K562 (cell line): Measurements from ENCODE around the gene ENOSF1. TPM values are rescaled to one million over a fixed set of nuclear protein-coding genes. Genes with fewer than 3 reads are reported as not detected.

Experiments
- CBFA2T3 ChIP-seq: fragments of 450-650 bp; IDR thresholded peaks from 2 replicates; pipeline ENCODE4 v1.6.1; 2017
- CGGBP1 ChIP-seq: fragments of 250-450 bp; sonication (Bioruptor Pico); IDR thresholded peaks from 2 replicates; pipeline ENCODE4 v1.9.0; 2021; ENCODE audit warnings: mild to moderate bottlenecking
- E2F4 ChIP-seq: sonication (generic); formaldehyde crosslinking; IDR thresholded peaks from 2 replicates; pipeline ENCODE4 v1.8.0; 2022; ENCODE audit warnings: mild to moderate bottlenecking, low read depth, missing genetic modification reagents
- EP300 ChIP-seq: IDR thresholded peaks from 2 replicates; pipeline ENCODE4 v1.6.1; 2012; ENCODE audit warnings: low read length, improper control_type of control experiment
- FOXJ2 ChIP-seq: fragments of 200-800 bp; sonication (Bioruptor generic); IDR thresholded peaks from 2 replicates; pipeline ENCODE4 v1.6.1; 2016; ENCODE audit warnings: missing genetic modification characterization, missing compliant biosample characterization
- HDAC3 ChIP-seq: fragments of 450-650 bp; IDR thresholded peaks from 2 replicates; pipeline ENCODE4 v1.6.1; 2018; ENCODE audit warnings: borderline replicate concordance, mild to moderate bottlenecking, moderate library complexity; ENCODE audit not compliant: partially characterized antibody
- HES1 ChIP-seq: fragments of 450-650 bp; IDR thresholded peaks from 2 replicates; pipeline ENCODE4 v1.6.1; 2016; ENCODE audit warnings: low read depth, mild to moderate bottlenecking, moderate library complexity
- NCOA4 ChIP-seq: fragments of 450-650 bp; IDR thresholded peaks from 2 replicates; pipeline ENCODE4 v1.6.1; 2018; ENCODE audit warnings: mild to moderate bottlenecking; ENCODE audit not compliant: partially characterized antibody
- NFIC ChIP-seq: fragments of 450-650 bp; IDR thresholded peaks from 2 replicates; pipeline ENCODE4 v1.6.1; 2017; ENCODE audit warnings: mild to moderate bottlenecking, inconsistent platforms
- NFIX ChIP-seq: fragments of 250-450 bp; sonication (Bioruptor Pico); IDR thresholded peaks from 2 replicates; pipeline ENCODE4 v1.4.0; 2020; ENCODE audit warnings: low read depth, mild to moderate bottlenecking, moderate library complexity
- POLR2AphosphoS5 ChIP-seq: IDR thresholded peaks from 2 replicates; pipeline ENCODE4 v1.6.1; 2011; ENCODE audit warnings: mild to moderate bottlenecking, low read depth, low read length, moderate library complexity; ENCODE audit not compliant: control insufficient read depth, insufficient read depth
- PURB ChIP-seq: sonication (generic); formaldehyde crosslinking; IDR thresholded peaks from 2 replicates; pipeline ENCODE4 v1.9.0; 2021; ENCODE audit warnings: low read depth, mild to moderate bottlenecking, missing genetic modification reagents
- RCOR1 ChIP-seq, 2 experiments: IDR thresholded peaks; 2 replicates each; pipeline ENCODE4 v1.6.1; 2012; ENCODE audit warnings: low read depth in 2 of 2, low read length in 2 of 2, borderline replicate concordance in 1 of 2, improper control_type of control experiment in 1 of 2
- STAT5A ChIP-seq: IDR thresholded peaks from 2 replicates; pipeline ENCODE4 v1.6.1; 2012; ENCODE audit warnings: low read length, inconsistent platforms, borderline replicate concordance
- TBP ChIP-seq: optimal IDR thresholded peaks from 2 replicates; pipeline ENCODE3; 2011; ENCODE audit warnings: low read depth, low read length, improper control_type of control experiment
- TRIM24 ChIP-seq, 2 experiments: fragments of 450-650 bp; IDR thresholded peaks; 2 replicates each; pipeline ENCODE4 v1.6.1; 2016
- TRIM28 ChIP-seq: fragments of 450-650 bp; IDR thresholded peaks from 2 replicates; pipeline ENCODE4 v1.6.1; 2017
- XRCC5 ChIP-seq: fragments of 200-400 bp; formaldehyde crosslinking; IDR thresholded peaks from 2 replicates; pipeline ENCODE4 v1.6.1; 2017; ENCODE audit warnings: low read depth, mild to moderate bottlenecking, low read length
- ZC3H8 ChIP-seq: fragments of 450-650 bp; IDR thresholded peaks from 2 replicates; pipeline ENCODE4 v1.6.1; 2017
- ZNF41 ChIP-seq: fragments of 250-450 bp; sonication (Bioruptor Pico); conservative IDR thresholded peaks from 2 replicates; pipeline ENCODE4 v1.4.0; 2020; ENCODE audit warnings: mild to moderate bottlenecking
- ZNF551 ChIP-seq: fragments of 250-450 bp; sonication (Bioruptor Pico); IDR thresholded peaks from 2 replicates; pipeline ENCODE4 v1.5.0; 2021; ENCODE audit warnings: mild to moderate bottlenecking, moderate library complexity
- polyA plus RNA-seq, 8 experiments: library from polyadenylated mRNA; depleted of rRNA in 4 of 8; stranded (reverse) in 5 of 8; unstranded in 3 of 8; fragments of >200 nt; fragmentation: Nextera tagmentation in 2 of 8; fragmentation: Illumina TruSeq in 1 of 8; extraction: Ambion mirVana in 2 of 8; extraction: Trizol in 1 of 8; gene quantifications; 2 replicates each; pipeline versions ENCODE4 v1.2.1 to v1.2.3, GENCODE V29; 2011 to 2014; ENCODE audit warnings: inconsistent platforms in 1 of 8, missing spikeins in 1 of 8
- total RNA-seq, 7 experiments: library from RNA; depleted of rRNA in 6 of 7; stranded (reverse); fragments of >200 nt in 6 of 7; fragmentation: Illumina TruSeq in 2 of 7; extraction: Trizol in 2 of 7; gene quantifications; 2 replicates each; pipeline versions ENCODE4 v1.2.1 to v1.2.3, GENCODE V29; 2011 to 2021; ENCODE audit warnings: low replicate concordance in 1 of 7
- TF ChIP-seq, protein P1 (sequence below): fragments of 250-450 bp; sonication (Bioruptor Pico); IDR thresholded peaks from 2 replicates; pipeline ENCODE4 v1.8.0; 2022; ENCODE audit warnings: moderate library complexity, mild to moderate bottlenecking, inconsistent platforms
- TF ChIP-seq, protein P2 (sequence below): fragments of 450-650 bp; IDR thresholded peaks from 2 replicates; pipeline ENCODE4 v1.6.1; 2016; ENCODE audit warnings: antibody characterized with exemption
- TF ChIP-seq, protein P3 (sequence below): fragments of 450-650 bp; formaldehyde crosslinking; IDR thresholded peaks from 2 replicates; pipeline ENCODE4 v1.4.0; 2020; ENCODE audit warnings: mild to moderate bottlenecking, moderate library complexity

The ENOSF1 gene
- total and polyA plus RNA-seq, 9 of the 15 experiments (the other 6 are each of a cell fraction or from before 2014, with no cell fraction given) = 15.5 to 66.4 (median 46.5) TPM

GRCh38 chr18:755506-755905 lies 43.1 kb upstream of the ENOSF1 start (continued):
- TF ChIP-seq ZNF551 (CRISPR knock-in tag) = no peak
- no peak for TF ChIP-seq PURB (CRISPR knock-in tag)
- 0 out of 4 replicates have a peak, but pooled peaks of 1 of the 2 experiments have one; percentile 28 for TF ChIP-seq TRIM24 (IDR thresholded peaks at IDR 0.05)
- TF ChIP-seq STAT5A = peak; percentile 75
- no peak for TF ChIP-seq XRCC5
- peak; percentile 61; the same call in 1 of the 2 replicates for TF ChIP-seq NFIC
- peak; percentile 95 for TF ChIP-seq CBFA2T3
- TF ChIP-seq, protein P1, sequence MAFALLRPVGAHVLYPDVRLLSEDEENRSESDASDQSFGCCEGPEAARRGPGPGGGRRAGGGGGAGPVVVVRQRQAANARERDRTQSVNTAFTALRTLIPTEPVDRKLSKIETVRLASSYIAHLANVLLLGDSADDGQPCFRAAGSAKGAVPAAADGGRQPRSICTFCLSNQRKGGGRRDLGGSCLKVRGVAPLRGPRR (CRISPR knock-in tag) = no peak
- TF ChIP-seq CGGBP1 = no peak
- peak; percentile 94 to 99 for TF ChIP-seq RCOR1 (IDR thresholded peaks at IDR 0.05; ENCODE audit: borderline replicate concordance in 1 of 2, low read depth in 2 of 2, low read length in 2 of 2)
- TF ChIP-seq ZNF41 = no peak
- TF ChIP-seq HDAC3 = peak; percentile 19
- TF ChIP-seq TRIM28 = no peak
- TF ChIP-seq, protein P2, sequence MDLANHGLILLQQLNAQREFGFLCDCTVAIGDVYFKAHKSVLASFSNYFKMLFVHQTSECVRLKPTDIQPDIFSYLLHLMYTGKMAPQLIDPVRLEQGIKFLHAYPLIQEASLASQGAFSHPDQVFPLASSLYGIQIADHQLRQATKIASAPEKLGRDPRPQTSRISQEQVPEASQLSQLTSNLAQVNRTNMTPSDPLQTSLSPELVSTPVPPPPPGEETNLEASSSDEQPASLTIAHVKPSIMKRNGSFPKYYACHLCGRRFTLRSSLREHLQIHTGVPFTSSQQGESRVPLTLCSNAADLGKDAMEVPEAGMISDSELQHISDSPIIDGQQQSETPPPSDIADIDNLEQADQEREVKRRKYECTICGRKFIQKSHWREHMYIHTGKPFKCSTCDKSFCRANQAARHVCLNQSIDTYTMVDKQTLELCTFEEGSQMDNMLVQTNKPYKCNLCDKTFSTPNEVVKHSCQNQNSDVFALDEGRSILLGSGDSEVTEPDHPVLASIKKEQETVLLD = no peak
- TF ChIP-seq POLR2AphosphoS5 = peak; percentile 85
- TF ChIP-seq NCOA4 = no peak
- TF ChIP-seq FOXJ2 = no peak
- TF ChIP-seq TBP = no peak
- TF ChIP-seq, protein P3, sequence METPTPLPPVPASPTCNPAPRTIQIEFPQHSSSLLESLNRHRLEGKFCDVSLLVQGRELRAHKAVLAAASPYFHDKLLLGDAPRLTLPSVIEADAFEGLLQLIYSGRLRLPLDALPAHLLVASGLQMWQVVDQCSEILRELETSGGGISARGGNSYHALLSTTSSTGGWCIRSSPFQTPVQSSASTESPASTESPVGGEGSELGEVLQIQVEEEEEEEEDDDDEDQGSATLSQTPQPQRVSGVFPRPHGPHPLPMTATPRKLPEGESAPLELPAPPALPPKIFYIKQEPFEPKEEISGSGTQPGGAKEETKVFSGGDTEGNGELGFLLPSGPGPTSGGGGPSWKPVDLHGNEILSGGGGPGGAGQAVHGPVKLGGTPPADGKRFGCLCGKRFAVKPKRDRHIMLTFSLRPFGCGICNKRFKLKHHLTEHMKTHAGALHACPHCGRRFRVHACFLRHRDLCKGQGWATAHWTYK (CRISPR knock-in tag) = no peak
- no peak for TF ChIP-seq ZC3H8
- TF ChIP-seq EP300 = peak; percentile 82
- no peak for TF ChIP-seq E2F4
- no peak for TF ChIP-seq NFIX (CRISPR knock-in tag)
- TF ChIP-seq HES1 = no peak
